GM18508 (cell line): ENCODE measurements around the gene PPP1R7.

ENCODE experiments used
- ATAC-seq: cut with Tn5 transposase; IDR thresholded peaks from one replicate; pipeline ENCODE4 v1.9.1; 2021; ENCODE audit warnings: moderate number of reproducible peaks; ENCODE audit not compliant: insufficient read depth, unreplicated experiment

Gene PPP1R7

GRCh38 chr2:241204490-241204889 lies 54.2 kb downstream of the PPP1R7 start:
- no peak for ATAC-seq

- no peak for ATAC-seq
Observed at GRCh38 chr2:241205086-241205485, 54.8 kb downstream of the PPP1R7 start.

- ATAC-seq: no peak
Observed at GRCh38 chr2:241207151-241207550, 56.9 kb downstream of the PPP1R7 start.

GRCh38 chr2:241207641-241208040 lies 57.4 kb downstream of the PPP1R7 start:
- no peak for ATAC-seq

GRCh38 chr2:241208058-241208457 lies 57.8 kb downstream of the PPP1R7 start:
- ATAC-seq: no peak

GRCh38 chr2:241209271-241209670 lies 59.0 kb downstream of the PPP1R7 start:
- ATAC-seq: no peak

- ATAC-seq: no peak
Observed at GRCh38 chr2:241211276-241211675, 61.0 kb downstream of the PPP1R7 start.

GRCh38 chr2:241213041-241213440 lies 62.8 kb downstream of the PPP1R7 start:
- ATAC-seq: no peak

- no peak for ATAC-seq
Observed at GRCh38 chr2:241213567-241213966, 63.3 kb downstream of the PPP1R7 start.

- ATAC-seq: no peak
Observed at GRCh38 chr2:241214209-241214608, 63.9 kb downstream of the PPP1R7 start.

- no peak for ATAC-seq
Observed at GRCh38 chr2:241214766-241215165, 64.5 kb downstream of the PPP1R7 start.

GRCh38 chr2:241215421-241215820 lies 65.2 kb downstream of the PPP1R7 start:
- no peak for ATAC-seq

GRCh38 chr2:241216211-241216761 lies 66.0 kb downstream of the PPP1R7 start:
- no peak for ATAC-seq

GRCh38 chr2:241217320-241218031 lies 67.2 kb downstream of the PPP1R7 start:
- no peak for ATAC-seq

GRCh38 chr2:241218131-241219029 lies 68.1 kb downstream of the PPP1R7 start:
- no peak for ATAC-seq

- no peak for ATAC-seq
Observed at GRCh38 chr2:241219030-241219382, 68.7 kb downstream of the PPP1R7 start.

GRCh38 chr2:241219856-241220356 lies 69.6 kb downstream of the PPP1R7 start:
- no peak for ATAC-seq

GRCh38 chr2:241223211-241224017 lies 73.1 kb downstream of the PPP1R7 start:
- no peak for ATAC-seq

GRCh38 chr2:241224018-241224850 lies 74.0 kb downstream of the PPP1R7 start:
- no peak for ATAC-seq
